DOHH2 (cell line): ENCODE results near the gene DRD5.

Source experiments
- H3F3A ChIP-seq: fragments of 200-600 bp; sonication (generic), shearing (Covaris generic); 2 replicates; pipeline ENCODE4 v1.6.0; 2016; ENCODE audit warnings: antibody characterized with exemption, mild to moderate bottlenecking; ENCODE audit not compliant: control insufficient read depth, insufficient read depth
- H3K27ac ChIP-seq: fragments of 200-600 bp; sonication (generic); 2 replicates; pipeline ENCODE4 v1.5.1; 2014; ENCODE audit warnings: low read depth, mild to moderate bottlenecking, low read length, moderate library complexity
- H3K27me3 ChIP-seq: fragments of 200-600 bp; sonication (generic); 2 replicates; pipeline ENCODE4 v1.6.1; 2014; ENCODE audit warnings: mild to moderate bottlenecking, low read length, mixed read lengths; ENCODE audit not compliant: control insufficient read depth
- H3K36me3 ChIP-seq: fragments of 200-600 bp; sonication (generic); 2 replicates; pipeline ENCODE4 v1.6.1; 2014; ENCODE audit warnings: mild to moderate bottlenecking, low read length, moderate library complexity, mixed read lengths; ENCODE audit not compliant: control insufficient read depth
- H3K4me1 ChIP-seq: fragments of 200-600 bp; sonication (generic); 2 replicates; pipeline ENCODE4 v1.6.1; 2014; ENCODE audit warnings: mild to moderate bottlenecking, low read length, mixed read lengths; ENCODE audit not compliant: control insufficient read depth
- H3K4me2 ChIP-seq: fragments of 200-600 bp; sonication (generic); 2 replicates; pipeline ENCODE4 v1.6.0; 2014; ENCODE audit warnings: mild to moderate bottlenecking, low read length, moderate library complexity
- H3K4me3 ChIP-seq: fragments of 200-600 bp; sonication (generic); 2 replicates; pipeline ENCODE4 v1.5.1; 2014; ENCODE audit warnings: mild to moderate bottlenecking, low read length, mixed read lengths
- H3K79me2 ChIP-seq: fragments of 200-600 bp; sonication (generic); 2 replicates; pipeline ENCODE4 v1.6.1; 2014; ENCODE audit warnings: mild to moderate bottlenecking, low read length, mixed read lengths; ENCODE audit not compliant: control insufficient read depth
- H3K9me2 ChIP-seq: fragments of 200-600 bp; sonication (generic); replicated peaks from 2 replicates; pipeline ENCODE4 v1.6.1; 2014; ENCODE audit warnings: mild to moderate bottlenecking, low read length, mixed read lengths; ENCODE audit not compliant: control insufficient read depth
- H3K9me3 ChIP-seq: fragments of 200-600 bp; sonication (generic); 2 replicates; pipeline ENCODE4 v1.6.1; 2014; ENCODE audit warnings: antibody characterized with exemption, low read length, mixed read lengths; ENCODE audit not compliant: control insufficient read depth, insufficient read depth
- H4K20me1 ChIP-seq: fragments of 200-600 bp; sonication (generic); 2 replicates; pipeline ENCODE4 v1.6.0; 2014; ENCODE audit warnings: low read depth, mild to moderate bottlenecking, antibody characterized with exemption, low read length, moderate library complexity; ENCODE audit not compliant: control insufficient read depth, insufficient read depth
- CTCF ChIP-seq: fragments of 200-600 bp; sonication (generic); IDR thresholded peaks from one replicate; pipeline ENCODE4 v1.5.1; 2014; ENCODE audit warnings: antibody characterized with exemption, mild to moderate bottlenecking, low read depth, low read length; ENCODE audit not compliant: poor library complexity, severe bottlenecking
- EZH2phosphoT487 ChIP-seq: fragments of 200-600 bp; sonication (generic); IDR thresholded peaks from 2 replicates; pipeline ENCODE4 v1.6.1; 2017; ENCODE audit warnings: borderline replicate concordance, mild to moderate bottlenecking, antibody characterized with exemption, low read length, moderate library complexity, mixed read lengths

The DRD5 gene

GRCh38 chr4:9745782-9746181 lies 35.7 kb upstream of the DRD5 start:
- Histone ChIP-seq H3K4me2 (no peak overlapping the region), H3K79me2 (no peaks in the 10 kb centered on the region), H3K9me3 (peaks cover 7% of the 10 kb centered on the region; the same call in 1 of the 2 replicates), H3K4me1 (no peaks in the 10 kb centered on the region), H3K36me3 (no peaks in the 10 kb centered on the region), H3K4me3 (no peak overlapping the region), H3K9me2 (no peaks in the 10 kb centered on the region), H3K27me3 (no peaks in the 10 kb centered on the region), H3K27ac (no peak overlapping the region), H4K20me1 (no peaks in the 10 kb centered on the region), H3F3A (0 out of 2 replicates have a peak, but pooled peaks cover 3% of the 10 kb centered on the region)
- no peak for TF ChIP-seq EZH2phosphoT487
- no peak for TF ChIP-seq CTCF

- Histone ChIP-seq H3F3A (no peaks in the 10 kb centered on the region), H3K4me2 (no peak overlapping the region), H3K27ac (no peak overlapping the region), H3K27me3 (no peaks in the 10 kb centered on the region), H3K9me3 (no peaks in the 10 kb centered on the region), H4K20me1 (no peaks in the 10 kb centered on the region), H3K79me2 (no peaks in the 10 kb centered on the region), H3K4me3 (no peak overlapping the region), H3K4me1 (no peaks in the 10 kb centered on the region), H3K9me2 (no peaks in the 10 kb centered on the region), H3K36me3 (no peaks in the 10 kb centered on the region)
- TF ChIP-seq CTCF, result no peak
- no peak for TF ChIP-seq EZH2phosphoT487
These were observed 22.7 kb upstream of the DRD5 start for GRCh38 chr4:9758641-9759317.

GRCh38 chr4:9762823-9763475 lies 18.5 kb upstream of the DRD5 start:
- no peaks in the 10 kb centered on the region for H3K9me2 ChIP-seq
- H3K36me3 ChIP-seq, result no peaks in the 10 kb centered on the region
- no peak overlapping the region for H3K4me3 ChIP-seq
- TF ChIP-seq CTCF, result peak; percentile 66
- TF ChIP-seq EZH2phosphoT487, result no peak
- no peaks in the 10 kb centered on the region for H3K4me1 ChIP-seq
- no peaks in the 10 kb centered on the region for H3K27me3 ChIP-seq
- H3K27ac ChIP-seq, result no peak overlapping the region
- H3K4me2 ChIP-seq, result no peak overlapping the region
- no peaks in the 10 kb centered on the region for H3K9me3 ChIP-seq
- H3K79me2 ChIP-seq, result no peaks in the 10 kb centered on the region
- H3F3A ChIP-seq, result no peaks in the 10 kb centered on the region
- no peaks in the 10 kb centered on the region for H4K20me1 ChIP-seq
